ENCODE measurements around the gene OR5T2.

OR5T2 gene

GRCh38 chr11:56196705-56197104 lies 37.4 kb downstream of the OR5T2 start:
- TF ChIP-seq CTCF (IDR thresholded peaks at IDR 0.05; ENCODE audit: low read depth, low read length): no peak
- H3K4me3 ChIP-seq (ENCODE audit: low read depth, low read length): no peak overlapping the region

- no peak overlapping the region for H3K4me3 ChIP-seq (ENCODE audit: low read depth, low read length)
- no peak for TF ChIP-seq CTCF (IDR thresholded peaks at IDR 0.05; ENCODE audit: low read depth, low read length)
Measured at GRCh38 chr11:56188602-56189001, 45.5 kb downstream of the OR5T2 start.

GRCh38 chr11:56183459-56183858 lies 50.6 kb downstream of the OR5T2 start:
- no peak overlapping the region for H3K4me3 ChIP-seq (ENCODE audit: low read depth, low read length)
- no peak for TF ChIP-seq CTCF (IDR thresholded peaks at IDR 0.05; ENCODE audit: low read depth, low read length)

Measured in WI38 (cell line).